Trophoblast cell (in vitro differentiated cells and primary cell): ENCODE data around the gene KIF26B.
A peak's percentile ranks its signal among the peaks of the same experiment; 100 is the strongest.
"Not testable (repeated sequence)": the region's sequence is repeated elsewhere in the genome, so short reads cannot be mapped to it uniquely, and the experiment has no call there.

Experiments
- DNase-seq, 2 donors: peaks; one replicate each; pipeline ENCODE4 v3.0.0-alpha.2; 2016
- H2AFZ ChIP-seq: 2 replicates; pipeline ENCODE4 v1.6.1; 2013; ENCODE audit warnings: low read length, moderate library complexity, mild to moderate bottlenecking; ENCODE audit not compliant: insufficient read depth, poor library complexity
- H2AK5ac ChIP-seq: 2 replicates; pipeline ENCODE4 v1.6.1; 2013; ENCODE audit warnings: mild to moderate bottlenecking, low read length
- H2BK120ac ChIP-seq: 2 replicates; pipeline ENCODE4 v1.6.1; 2013; ENCODE audit warnings: low read length, mild to moderate bottlenecking, moderate library complexity; ENCODE audit not compliant: insufficient read depth, poor library complexity
- H2BK12ac ChIP-seq: 2 replicates; pipeline ENCODE4 v1.6.1; 2013; ENCODE audit warnings: mild to moderate bottlenecking, low read length, moderate library complexity
- H2BK5ac ChIP-seq: 2 replicates; pipeline ENCODE4 v1.6.1; 2013; ENCODE audit warnings: low read length, low read depth, moderate library complexity, mild to moderate bottlenecking; ENCODE audit not compliant: poor library complexity
- H3K14ac ChIP-seq: 2 replicates; pipeline ENCODE4 v1.6.1; 2013; ENCODE audit warnings: mild to moderate bottlenecking, low read length
- H3K18ac ChIP-seq: 2 replicates; pipeline ENCODE4 v1.6.1; 2013; ENCODE audit warnings: mild to moderate bottlenecking, low read length
- H3K23ac ChIP-seq: 2 replicates; pipeline ENCODE4 v1.6.1; 2013; ENCODE audit warnings: low read length
- H3K27ac ChIP-seq: 2 replicates; pipeline ENCODE4 v1.5.1; 2013; ENCODE audit warnings: low read depth, mild to moderate bottlenecking, inconsistent platforms, low read length, moderate library complexity
- H3K27me3 ChIP-seq: 2 replicates; pipeline ENCODE4 v1.6.1; 2013; ENCODE audit warnings: inconsistent platforms, mild to moderate bottlenecking, low read length, moderate library complexity; ENCODE audit not compliant: insufficient read depth
- H3K36me3 ChIP-seq, 2 experiments: 1 replicate in 1 of 2; 2 replicates in 1 of 2; pipeline ENCODE4 v1.6.1; 2013; ENCODE audit warnings: low read length in 2 of 2, mild to moderate bottlenecking in 2 of 2, moderate library complexity in 1 of 2; ENCODE audit not compliant: insufficient read depth in 2 of 2, control insufficient read depth in 1 of 2
- H3K4ac ChIP-seq: 2 replicates; pipeline ENCODE4 v1.6.1; 2013; ENCODE audit warnings: low read depth, mild to moderate bottlenecking, low read length, moderate library complexity
- H3K4me1 ChIP-seq, 2 experiments: 1 replicate in 1 of 2; 2 replicates in 1 of 2; pipeline ENCODE4 v1.6.1; 2013; ENCODE audit warnings: low read length in 2 of 2, mild to moderate bottlenecking in 2 of 2, moderate library complexity in 1 of 2; ENCODE audit not compliant: insufficient read depth in 2 of 2, control insufficient read depth in 1 of 2
- H3K4me2 ChIP-seq: 2 replicates; pipeline ENCODE4 v1.6.1; 2013; ENCODE audit warnings: inconsistent platforms, mild to moderate bottlenecking, low read length, moderate library complexity
- H3K4me3 ChIP-seq: 2 replicates; pipeline ENCODE4 v1.5.1; 2013; ENCODE audit warnings: mild to moderate bottlenecking, low read depth, low read length, inconsistent platforms
- H3K79me1 ChIP-seq: one replicate; pipeline ENCODE4 v1.6.1; 2013; ENCODE audit warnings: low read length
- H3K79me2 ChIP-seq: 2 replicates; pipeline ENCODE4 v1.6.1; 2013; ENCODE audit warnings: low read length, mild to moderate bottlenecking; ENCODE audit not compliant: control insufficient read depth, insufficient read depth, poor library complexity
- H3K9ac ChIP-seq: 2 replicates; pipeline ENCODE4 v1.6.1; 2013; ENCODE audit warnings: mild to moderate bottlenecking, low read length
- H3K9me3 ChIP-seq: 2 replicates; pipeline ENCODE4 v1.6.1; 2013; ENCODE audit warnings: low read depth, mild to moderate bottlenecking, control low read depth, inconsistent platforms, low read length; ENCODE audit not compliant: insufficient read depth
- H4K12ac ChIP-seq: 2 replicates; pipeline ENCODE4 v1.6.1; 2013; ENCODE audit warnings: low read depth, mild to moderate bottlenecking, low read length, moderate library complexity
- H4K8ac ChIP-seq: 2 replicates; pipeline ENCODE4 v1.6.1; 2013; ENCODE audit warnings: low read depth, mild to moderate bottlenecking, low read length, moderate library complexity
- H4K91ac ChIP-seq: one replicate; pipeline ENCODE4 v1.6.1; 2013; ENCODE audit warnings: low read depth, mild to moderate bottlenecking, low read length, moderate library complexity
- WGBS: extraction: QIAGEN DNeasy Blood & Tissue Kit; methylation state at CpG from one replicate; pipeline ENCODE4 v1.1.7; 2013; ENCODE audit warnings: missing lambda C conversion rate; ENCODE audit not compliant: insufficient read length, insufficient coverage; ENCODE audit errors: extremely low coverage; 5-methylcytosine and 5-hydroxymethylcytosine counted together

The KIF26B gene

GRCh38 chr1:245334235-245334634 lies 179.4 kb downstream of the KIF26B start:
- Histone ChIP-seq H3K27ac (no peak overlapping the region), H2BK120ac (no peak overlapping the region), H3K9ac (no peak overlapping the region), H3K4me2 (peak overlapping the region; percentile 8), H3K9me3 (no peaks in the 10 kb centered on the region), H4K91ac (no peak overlapping the region), H2AFZ (no peak overlapping the region), H3K18ac (no peak overlapping the region), H3K79me2 (no peaks in the 10 kb centered on the region), H3K14ac (no peak overlapping the region), H3K4me1 (peaks cover 21 to 35% of the 10 kb centered on the region in 2 experiments), H4K12ac (no peak overlapping the region), H4K8ac (no peak overlapping the region), H3K27me3 (no peaks in the 10 kb centered on the region), H2BK5ac (no peak overlapping the region), H3K79me1 (peaks cover 17% of the 10 kb centered on the region), H3K36me3 (peaks cover 4 to 5% of the 10 kb centered on the region in 2 experiments), H3K23ac (no peak overlapping the region), H2BK12ac (no peak overlapping the region), H2AK5ac (no peak overlapping the region), H3K4me3 (no peak overlapping the region), H3K4ac (no peak overlapping the region)
- DNase-seq: no peak
- no CpG with 5 or more reads among the region's 4 CpGs for WGBS

DNA sequence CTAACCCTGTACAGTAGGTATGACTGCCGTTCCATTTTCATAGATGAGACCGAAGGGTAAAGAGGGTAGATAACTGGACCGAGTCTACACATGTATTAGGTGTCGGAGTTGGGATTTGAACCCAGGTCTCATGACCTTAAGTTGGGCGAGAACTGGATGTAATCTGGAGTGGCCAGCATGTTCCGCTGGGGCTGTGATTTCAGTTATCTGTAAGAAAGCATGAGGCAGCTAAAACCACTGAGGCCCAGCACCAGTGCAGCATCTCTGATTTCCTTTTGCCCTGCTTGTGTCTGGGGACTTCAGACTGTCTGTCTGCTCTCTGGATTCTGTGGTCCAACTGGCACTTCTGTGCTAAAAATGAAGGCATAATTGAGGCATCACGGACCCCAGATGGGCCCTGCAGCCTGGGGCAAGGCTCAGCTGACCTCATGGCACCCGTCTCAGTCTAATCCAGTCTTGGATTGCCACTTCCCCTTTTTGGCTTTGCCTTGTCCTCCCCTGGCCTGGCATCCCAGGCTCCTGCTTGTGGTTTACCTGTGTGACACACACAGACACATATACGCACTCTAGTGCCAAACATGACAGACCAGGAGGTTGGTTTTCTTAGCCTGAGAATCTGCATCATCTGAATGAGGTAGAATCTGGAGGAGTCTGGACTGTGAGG lies 180.2 kb downstream of the KIF26B start:
- peak overlapping the region; percentile 6 for H3K18ac ChIP-seq
- H2BK12ac ChIP-seq: peak overlapping the region; percentile 33
- H3K36me3 ChIP-seq: peaks cover 3 to 4% of the 10 kb centered on the region in 2 experiments
- no peak overlapping the region for H4K8ac ChIP-seq
- H3K9ac ChIP-seq: no peak overlapping the region
- no peak overlapping the region for H4K12ac ChIP-seq
- H3K9me3 ChIP-seq: no peaks in the 10 kb centered on the region
- no peak overlapping the region for H2BK120ac ChIP-seq
- H3K27ac ChIP-seq: no peak overlapping the region
- peak overlapping the region; percentile 50 for H2AK5ac ChIP-seq
- no peaks in the 10 kb centered on the region for H3K27me3 ChIP-seq
- no peak overlapping the region for H2AFZ ChIP-seq
- no peak for DNase-seq
- H4K91ac ChIP-seq: peak overlapping the region; percentile 41
- no peaks in the 10 kb centered on the region for H3K79me2 ChIP-seq
- no CpG with 5 or more reads among the region's 9 CpGs for WGBS
- no peak overlapping the region for H3K4me3 ChIP-seq
- no peak overlapping the region for H3K4me2 ChIP-seq
- no peak overlapping the region for H3K4ac ChIP-seq
- H3K79me1 ChIP-seq: peaks cover 17% of the 10 kb centered on the region
- H3K14ac ChIP-seq: no peak overlapping the region
- H2BK5ac ChIP-seq: no peak overlapping the region
- H3K23ac ChIP-seq: no peak overlapping the region
- H3K4me1 ChIP-seq: peaks cover 19 to 32% of the 10 kb centered on the region in 2 experiments

GRCh38 chr1:245335684-245336083 lies 180.9 kb downstream of the KIF26B start:
- H3K4me3 ChIP-seq, H4K12ac ChIP-seq, H2AFZ ChIP-seq, H3K36me3 ChIP-seq, H3K9me3 ChIP-seq, H3K4ac ChIP-seq, H3K9ac ChIP-seq, DNase-seq, H3K79me2 ChIP-seq, H3K4me2 ChIP-seq, H3K23ac ChIP-seq, H3K27me3 ChIP-seq, H3K18ac ChIP-seq: not testable (repeated sequence)
- H2BK5ac ChIP-seq: peak overlapping the region; percentile 14
- H3K79me1 ChIP-seq: peaks cover 17% of the 10 kb centered on the region
- WGBS: no CpG with 5 or more reads among the region's 22 CpGs
- H3K4me1 ChIP-seq: peaks cover 19 to 32% of the 10 kb centered on the region in 2 experiments
- H4K91ac ChIP-seq: peak overlapping the region; percentile 41
- peak overlapping the region; percentile 56 for H3K14ac ChIP-seq
- peak overlapping the region; percentile 33 for H4K8ac ChIP-seq
- H2AK5ac ChIP-seq: peak overlapping the region; percentile 50
- peak overlapping the region; percentile 33 for H2BK12ac ChIP-seq
- peak overlapping the region; percentile 82 for H3K27ac ChIP-seq
- H2BK120ac ChIP-seq: peak overlapping the region; percentile 75

DNA sequence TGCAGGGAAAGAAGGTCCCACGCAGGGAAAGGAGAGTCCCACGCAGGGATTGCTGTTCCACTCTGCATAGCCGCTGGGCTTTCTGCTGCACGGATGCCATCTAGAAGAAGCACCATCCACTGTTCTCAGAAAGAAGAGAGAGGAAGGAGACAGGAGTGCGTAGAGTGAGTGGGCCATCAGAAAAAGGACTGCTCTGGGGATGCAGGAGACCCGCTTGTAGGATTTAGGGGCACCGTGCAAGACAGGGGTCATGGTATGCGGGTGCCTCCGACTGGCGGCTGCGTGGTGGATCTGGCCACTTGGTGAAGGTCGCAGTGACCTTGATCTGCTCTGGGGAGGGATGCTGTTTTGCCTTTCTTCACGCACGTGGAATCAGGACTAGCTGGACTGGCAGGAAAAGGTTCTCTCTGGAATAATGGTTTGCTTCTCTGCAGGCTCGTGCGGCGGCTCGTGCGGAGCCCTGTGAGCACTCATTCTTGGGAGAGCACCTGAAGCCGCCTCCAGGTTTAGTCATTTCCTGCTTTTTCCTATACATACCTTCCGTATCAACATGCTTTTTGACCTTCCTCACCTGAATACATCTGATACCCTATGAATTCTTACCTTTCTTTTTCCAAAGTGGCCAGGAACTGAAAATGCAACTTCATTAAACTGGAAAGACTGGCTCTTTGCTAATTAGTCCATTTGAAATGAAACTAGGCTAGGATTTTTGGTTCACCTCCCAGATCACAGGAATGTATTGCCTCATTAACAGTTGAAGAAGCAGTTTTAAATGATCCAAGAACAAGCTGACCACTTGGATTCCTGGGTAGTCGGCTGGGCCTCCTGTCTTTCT lies 181.6 kb downstream of the KIF26B start:
- no peak overlapping the region for H2AFZ ChIP-seq
- peak overlapping the region; percentile 82 for H3K27ac ChIP-seq
- WGBS: no CpG with 5 or more reads among the region's 22 CpGs
- H3K36me3 ChIP-seq: peaks cover 0 to 3% of the 10 kb centered on the region in 2 experiments
- H4K12ac ChIP-seq: no peak overlapping the region
- H3K4me2 ChIP-seq: peak overlapping the region; percentile 18
- no peaks in the 10 kb centered on the region for H3K9me3 ChIP-seq
- no peak overlapping the region for H3K4me3 ChIP-seq
- H3K23ac ChIP-seq: no peak overlapping the region
- H3K4ac ChIP-seq: no peak overlapping the region
- peak overlapping the region; percentile 36 for H2BK5ac ChIP-seq
- H3K4me1 ChIP-seq: peaks cover 19 to 30% of the 10 kb centered on the region in 2 experiments
- peak overlapping the region; percentile 56 for H3K14ac ChIP-seq
- H4K8ac ChIP-seq: peak overlapping the region; percentile 25
- no peaks in the 10 kb centered on the region for H3K27me3 ChIP-seq
- peak overlapping the region; percentile 61 for H2BK12ac ChIP-seq
- peak overlapping the region; percentile 41 for H4K91ac ChIP-seq
- no peaks in the 10 kb centered on the region for H3K79me2 ChIP-seq
- peak overlapping the region; percentile 75 for H2BK120ac ChIP-seq
- H3K79me1 ChIP-seq: peaks cover 17% of the 10 kb centered on the region
- H3K9ac ChIP-seq: no peak overlapping the region
- DNase-seq: peak; percentile 80 to 84
- H3K18ac ChIP-seq: peak overlapping the region; percentile 16
- no peak overlapping the region for H2AK5ac ChIP-seq
